ENCODE data around the gene GPR4.
A peak's percentile ranks its signal among the peaks of the same experiment; 100 is the strongest.

Gene GPR4

GRCh38 chr19:45576682-45577081 lies 25.3 kb downstream of the GPR4 start:
- no peaks in the 10 kb centered on the region for H3K36me3 ChIP-seq (ENCODE audit: control insufficient read depth, insufficient read depth, low read length)
- H3K9me3 ChIP-seq (ENCODE audit: control insufficient read depth, low read length) = no peaks in the 10 kb centered on the region
- H3K27me3 ChIP-seq (ENCODE audit: control insufficient read depth, insufficient read depth, low read length) = no peaks in the 10 kb centered on the region
- peaks cover 32% of the 10 kb centered on the region for H3K4me1 ChIP-seq (ENCODE audit: control insufficient read depth, insufficient read depth, low read length)
- no peak overlapping the region for H3K4me3 ChIP-seq (ENCODE audit: low read length)
- peak overlapping the region; percentile 18 for H3K9ac ChIP-seq (ENCODE audit: low read length)

- peaks cover 29% of the 10 kb centered on the region for H3K4me1 ChIP-seq (ENCODE audit: control insufficient read depth, insufficient read depth, low read length)
Measured at GRCh38 chr19:45575216-45575615, 26.8 kb downstream of the GPR4 start.

GRCh38 chr19:45574526-45574925 lies 27.5 kb downstream of the GPR4 start:
- H3K4me3 ChIP-seq (ENCODE audit: low read length) = no peak overlapping the region
- no peak overlapping the region for H3K9ac ChIP-seq (ENCODE audit: low read length)
- H3K27me3 ChIP-seq (ENCODE audit: control insufficient read depth, insufficient read depth, low read length) = no peaks in the 10 kb centered on the region
- peaks cover 35% of the 10 kb centered on the region for H3K4me1 ChIP-seq (ENCODE audit: control insufficient read depth, insufficient read depth, low read length)
- no peaks in the 10 kb centered on the region for H3K9me3 ChIP-seq (ENCODE audit: control insufficient read depth, low read length)
- H3K36me3 ChIP-seq (ENCODE audit: control insufficient read depth, insufficient read depth, low read length) = no peaks in the 10 kb centered on the region

More at GRCh38 chr19:45575216-45575615, 26.8 kb downstream of the GPR4 start:
- H3K4me3 ChIP-seq (ENCODE audit: low read length) = no peak overlapping the region
- no peaks in the 10 kb centered on the region for H3K27me3 ChIP-seq (ENCODE audit: control insufficient read depth, insufficient read depth, low read length)
- no peaks in the 10 kb centered on the region for H3K36me3 ChIP-seq (ENCODE audit: control insufficient read depth, insufficient read depth, low read length)
- no peak overlapping the region for H3K9ac ChIP-seq (ENCODE audit: low read length)
- H3K9me3 ChIP-seq (ENCODE audit: control insufficient read depth, low read length) = no peaks in the 10 kb centered on the region

GRCh38 chr19:45571457-45572220 lies 30.4 kb downstream of the GPR4 start:
- Histone ChIP-seq H3K9ac (ENCODE audit: low read length) (no peak overlapping the region), H3K4me3 (ENCODE audit: low read length) (no peak overlapping the region), H3K27me3 (ENCODE audit: control insufficient read depth, insufficient read depth, low read length) (no peaks in the 10 kb centered on the region), H3K4me1 (ENCODE audit: control insufficient read depth, insufficient read depth, low read length) (peaks cover 31% of the 10 kb centered on the region), H3K36me3 (ENCODE audit: control insufficient read depth, insufficient read depth, low read length) (no peaks in the 10 kb centered on the region), H3K9me3 (ENCODE audit: control insufficient read depth, low read length) (no peaks in the 10 kb centered on the region)

- Histone ChIP-seq H3K9ac (ENCODE audit: low read length) (peak overlapping the region; percentile 20), H3K4me3 (ENCODE audit: low read length) (no peak overlapping the region), H3K4me1 (ENCODE audit: control insufficient read depth, insufficient read depth, low read length) (peaks cover 26% of the 10 kb centered on the region), H3K36me3 (ENCODE audit: control insufficient read depth, insufficient read depth, low read length) (no peaks in the 10 kb centered on the region), H3K27me3 (ENCODE audit: control insufficient read depth, insufficient read depth, low read length) (no peaks in the 10 kb centered on the region), H3K9me3 (ENCODE audit: control insufficient read depth, low read length) (no peaks in the 10 kb centered on the region)
Measured at GRCh38 chr19:45569619-45570421, 32.2 kb downstream of the GPR4 start.

GRCh38 chr19:45568732-45569131 lies 33.3 kb downstream of the GPR4 start:
- Histone ChIP-seq H3K36me3 (ENCODE audit: control insufficient read depth, insufficient read depth, low read length) (no peaks in the 10 kb centered on the region), H3K9ac (ENCODE audit: low read length) (peak overlapping the region; percentile 36), H3K4me1 (ENCODE audit: control insufficient read depth, insufficient read depth, low read length) (peaks cover 22% of the 10 kb centered on the region)

GRCh38 chr19:45567609-45568008 lies 34.4 kb downstream of the GPR4 start:
- H3K4me1 ChIP-seq (ENCODE audit: control insufficient read depth, insufficient read depth, low read length) = peaks cover 26% of the 10 kb centered on the region
- H3K36me3 ChIP-seq (ENCODE audit: control insufficient read depth, insufficient read depth, low read length) = no peaks in the 10 kb centered on the region
- no peak overlapping the region for H3K4me3 ChIP-seq (ENCODE audit: low read length)
- no peaks in the 10 kb centered on the region for H3K27me3 ChIP-seq (ENCODE audit: control insufficient read depth, insufficient read depth, low read length)
- no peak overlapping the region for H3K9ac ChIP-seq (ENCODE audit: low read length)
- no peaks in the 10 kb centered on the region for H3K9me3 ChIP-seq (ENCODE audit: control insufficient read depth, low read length)

More at GRCh38 chr19:45568732-45569131, 33.3 kb downstream of the GPR4 start:
- H3K9me3 ChIP-seq (ENCODE audit: control insufficient read depth, low read length) = no peaks in the 10 kb centered on the region
- no peak overlapping the region for H3K4me3 ChIP-seq (ENCODE audit: low read length)
- no peaks in the 10 kb centered on the region for H3K27me3 ChIP-seq (ENCODE audit: control insufficient read depth, insufficient read depth, low read length)

- Histone ChIP-seq H3K27me3 (ENCODE audit: control insufficient read depth, insufficient read depth, low read length) (no peaks in the 10 kb centered on the region), H3K4me1 (ENCODE audit: control insufficient read depth, insufficient read depth, low read length) (peaks cover 21% of the 10 kb centered on the region), H3K36me3 (ENCODE audit: control insufficient read depth, insufficient read depth, low read length) (no peaks in the 10 kb centered on the region), H3K4me3 (ENCODE audit: low read length) (no peak overlapping the region), H3K9ac (ENCODE audit: low read length) (no peak overlapping the region), H3K9me3 (ENCODE audit: control insufficient read depth, low read length) (no peaks in the 10 kb centered on the region)
Measured at GRCh38 chr19:45564131-45564780, 37.8 kb downstream of the GPR4 start.

- Histone ChIP-seq H3K9me3 (ENCODE audit: control insufficient read depth, low read length) (no peaks in the 10 kb centered on the region), H3K9ac (ENCODE audit: low read length) (no peak overlapping the region), H3K36me3 (ENCODE audit: control insufficient read depth, insufficient read depth, low read length) (no peaks in the 10 kb centered on the region), H3K4me3 (ENCODE audit: low read length) (no peak overlapping the region), H3K4me1 (ENCODE audit: control insufficient read depth, insufficient read depth, low read length) (peaks cover 11% of the 10 kb centered on the region), H3K27me3 (ENCODE audit: control insufficient read depth, insufficient read depth, low read length) (no peaks in the 10 kb centered on the region)
Measured at GRCh38 chr19:45560686-45561085, 41.3 kb downstream of the GPR4 start.

GRCh38 chr19:45560038-45560437 lies 42.0 kb downstream of the GPR4 start:
- H3K27me3 ChIP-seq (ENCODE audit: control insufficient read depth, insufficient read depth, low read length) = no peaks in the 10 kb centered on the region
- H3K9me3 ChIP-seq (ENCODE audit: control insufficient read depth, low read length) = no peaks in the 10 kb centered on the region
- H3K4me1 ChIP-seq (ENCODE audit: control insufficient read depth, insufficient read depth, low read length) = peaks cover 11% of the 10 kb centered on the region
- no peak overlapping the region for H3K4me3 ChIP-seq (ENCODE audit: low read length)
- no peak overlapping the region for H3K9ac ChIP-seq (ENCODE audit: low read length)
- no peaks in the 10 kb centered on the region for H3K36me3 ChIP-seq (ENCODE audit: control insufficient read depth, insufficient read depth, low read length)

GRCh38 chr19:45558399-45558878 lies 43.6 kb downstream of the GPR4 start:
- H3K9me3 ChIP-seq (ENCODE audit: control insufficient read depth, low read length) = no peaks in the 10 kb centered on the region
- H3K4me1 ChIP-seq (ENCODE audit: control insufficient read depth, insufficient read depth, low read length) = peaks cover 17% of the 10 kb centered on the region
- H3K36me3 ChIP-seq (ENCODE audit: control insufficient read depth, insufficient read depth, low read length) = no peaks in the 10 kb centered on the region
- no peak overlapping the region for H3K9ac ChIP-seq (ENCODE audit: low read length)
- no peak overlapping the region for H3K4me3 ChIP-seq (ENCODE audit: low read length)
- no peaks in the 10 kb centered on the region for H3K27me3 ChIP-seq (ENCODE audit: control insufficient read depth, insufficient read depth, low read length)

- Histone ChIP-seq H3K36me3 (ENCODE audit: control insufficient read depth, insufficient read depth, low read length) (no peaks in the 10 kb centered on the region), H3K4me1 (ENCODE audit: control insufficient read depth, insufficient read depth, low read length) (peaks cover 15% of the 10 kb centered on the region), H3K4me3 (ENCODE audit: low read length) (no peak overlapping the region), H3K9me3 (ENCODE audit: control insufficient read depth, low read length) (no peaks in the 10 kb centered on the region), H3K9ac (ENCODE audit: low read length) (no peak overlapping the region), H3K27me3 (ENCODE audit: control insufficient read depth, insufficient read depth, low read length) (no peaks in the 10 kb centered on the region)
Measured at GRCh38 chr19:45556835-45557234, 45.2 kb downstream of the GPR4 start.
